GM19455 (cell line): ENCODE data around the gene VWA2.

Experiments
- ATAC-seq: cut with Tn5 transposase; IDR thresholded peaks from one replicate; pipeline ENCODE4 v1.9.1; 2021; ENCODE audit not compliant: unreplicated experiment

VWA2 gene, protein sequence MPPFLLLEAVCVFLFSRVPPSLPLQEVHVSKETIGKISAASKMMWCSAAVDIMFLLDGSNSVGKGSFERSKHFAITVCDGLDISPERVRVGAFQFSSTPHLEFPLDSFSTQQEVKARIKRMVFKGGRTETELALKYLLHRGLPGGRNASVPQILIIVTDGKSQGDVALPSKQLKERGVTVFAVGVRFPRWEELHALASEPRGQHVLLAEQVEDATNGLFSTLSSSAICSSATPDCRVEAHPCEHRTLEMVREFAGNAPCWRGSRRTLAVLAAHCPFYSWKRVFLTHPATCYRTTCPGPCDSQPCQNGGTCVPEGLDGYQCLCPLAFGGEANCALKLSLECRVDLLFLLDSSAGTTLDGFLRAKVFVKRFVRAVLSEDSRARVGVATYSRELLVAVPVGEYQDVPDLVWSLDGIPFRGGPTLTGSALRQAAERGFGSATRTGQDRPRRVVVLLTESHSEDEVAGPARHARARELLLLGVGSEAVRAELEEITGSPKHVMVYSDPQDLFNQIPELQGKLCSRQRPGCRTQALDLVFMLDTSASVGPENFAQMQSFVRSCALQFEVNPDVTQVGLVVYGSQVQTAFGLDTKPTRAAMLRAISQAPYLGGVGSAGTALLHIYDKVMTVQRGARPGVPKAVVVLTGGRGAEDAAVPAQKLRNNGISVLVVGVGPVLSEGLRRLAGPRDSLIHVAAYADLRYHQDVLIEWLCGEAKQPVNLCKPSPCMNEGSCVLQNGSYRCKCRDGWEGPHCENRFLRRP

GRCh38 chr10:114239117-114239993 lies at the start of gene VWA2:
Gene VWA2, plus strand, starts transcription at chr10:114239254. Its CDS starts 9,460 bp downstream, at chr10:114248714.
- ATAC-seq = no peak

DNA sequence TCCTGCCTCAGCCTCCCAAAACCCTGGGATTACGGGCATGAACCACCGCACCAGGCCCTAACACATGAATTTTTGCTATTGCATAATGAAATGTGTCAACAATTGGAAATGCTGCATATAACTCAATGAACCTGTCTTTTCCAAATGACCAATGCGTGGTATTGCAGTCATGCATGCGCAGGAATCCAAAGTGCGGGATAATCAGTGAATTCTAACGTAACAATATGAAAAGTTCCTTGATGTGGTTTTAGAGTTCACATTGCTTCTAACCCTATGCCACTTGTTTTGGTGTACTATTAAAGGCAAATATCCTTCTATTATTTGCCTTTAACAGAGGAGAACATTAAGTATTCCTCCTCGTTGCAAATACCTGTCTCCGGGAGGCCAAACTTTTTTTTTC lies 49.4 kb upstream of the VWA2 start:
- ATAC-seq = no peak

- ATAC-seq = peak; percentile 92
These were observed 44.0 kb upstream of the VWA2 start for GRCh38 chr10:114195079-114195478.

DNA sequence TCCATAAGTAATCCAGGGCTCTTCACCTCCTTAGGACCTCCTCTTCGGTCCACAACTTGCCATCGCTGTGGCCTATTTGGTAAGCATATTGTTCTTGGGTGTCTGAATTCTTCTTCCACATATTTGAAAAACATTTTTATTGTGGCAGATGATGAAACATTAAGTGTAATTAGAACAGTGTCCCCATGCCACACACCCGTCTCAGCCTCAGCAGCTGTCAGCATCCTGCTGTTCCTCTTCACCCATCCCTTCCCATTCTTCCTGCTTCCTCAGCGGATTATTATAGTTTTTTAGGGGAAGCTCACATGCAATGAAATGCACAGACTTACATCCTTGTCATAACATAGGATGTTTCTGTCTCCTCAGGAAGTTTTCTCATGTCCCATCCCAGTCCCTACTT lies 39.8 kb upstream of the VWA2 start:
- ATAC-seq = no peak

- no peak for ATAC-seq
These were observed 36.2 kb upstream of the VWA2 start for GRCh38 chr10:114202812-114203211.

DNA sequence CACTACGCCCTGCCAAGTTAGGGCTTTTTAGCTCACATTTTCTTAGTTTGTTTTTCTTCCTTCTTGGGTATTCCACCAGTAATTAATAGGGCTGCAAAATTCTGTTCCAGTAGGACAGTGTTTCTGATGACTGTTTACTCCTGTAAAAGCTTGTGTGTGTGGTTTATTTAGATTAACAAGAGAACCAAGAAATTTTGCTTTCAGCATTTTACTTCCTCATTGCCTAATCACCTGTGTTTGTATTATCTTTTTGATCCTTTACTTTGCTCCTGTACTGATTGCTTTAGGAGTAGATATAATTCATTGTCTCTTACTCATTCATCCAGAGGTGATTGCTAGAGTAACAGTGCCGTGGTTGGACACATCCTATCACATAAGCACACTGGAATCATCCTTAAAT lies 32.2 kb upstream of the VWA2 start:
- ATAC-seq = no peak

- no peak for ATAC-seq
These were observed 31.7 kb upstream of the VWA2 start for GRCh38 chr10:114207349-114207748.

DNA sequence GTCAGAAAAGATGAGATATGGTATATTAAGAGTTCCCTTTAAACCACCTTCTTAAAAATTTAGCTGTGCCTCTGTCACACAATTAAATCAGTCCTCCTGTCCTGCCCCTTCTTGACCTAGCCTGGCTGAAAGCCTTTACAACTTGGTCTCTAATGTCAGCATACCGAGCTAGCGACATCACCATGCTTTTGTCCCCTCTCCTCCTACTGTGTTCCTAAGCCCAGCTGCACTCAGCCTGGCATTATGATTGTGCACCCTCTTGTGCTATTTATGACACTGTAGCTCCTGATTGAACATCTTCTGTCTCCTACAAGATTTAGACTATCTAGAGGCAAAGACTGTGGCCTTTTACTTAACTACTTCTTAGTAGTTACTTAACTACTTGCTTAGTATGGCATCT lies 30.7 kb upstream of the VWA2 start:
- no peak for ATAC-seq

- ATAC-seq = no peak
These were observed 26.9 kb upstream of the VWA2 start for GRCh38 chr10:114212153-114212552.

GRCh38 chr10:114215033-114215432 lies 24.0 kb upstream of the VWA2 start:
- ATAC-seq = no peak

- ATAC-seq = no peak
These were observed 18.8 kb upstream of the VWA2 start for GRCh38 chr10:114220281-114220680.

DNA sequence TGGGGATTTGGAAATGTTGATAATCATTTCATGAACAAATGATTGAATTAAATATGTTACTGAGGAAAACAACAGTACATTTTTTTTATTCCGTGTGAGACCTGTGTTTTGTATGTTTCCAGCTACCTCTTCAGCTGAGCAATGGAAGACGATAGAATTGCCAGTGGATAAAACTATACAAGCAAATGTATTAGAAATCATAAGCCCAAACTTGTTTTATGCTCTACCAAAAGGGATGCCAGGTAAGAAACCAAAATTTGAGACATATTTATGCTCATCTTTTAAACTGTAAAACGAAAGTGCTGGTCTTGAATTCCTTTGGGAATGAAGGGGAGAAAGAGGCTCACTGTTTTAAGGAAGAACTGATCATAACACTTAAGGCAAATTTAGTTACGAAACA lies 17.8 kb upstream of the VWA2 start:
- ATAC-seq = no peak

GRCh38 chr10:114223066-114223465 lies 16.0 kb upstream of the VWA2 start:
- no peak for ATAC-seq

DNA sequence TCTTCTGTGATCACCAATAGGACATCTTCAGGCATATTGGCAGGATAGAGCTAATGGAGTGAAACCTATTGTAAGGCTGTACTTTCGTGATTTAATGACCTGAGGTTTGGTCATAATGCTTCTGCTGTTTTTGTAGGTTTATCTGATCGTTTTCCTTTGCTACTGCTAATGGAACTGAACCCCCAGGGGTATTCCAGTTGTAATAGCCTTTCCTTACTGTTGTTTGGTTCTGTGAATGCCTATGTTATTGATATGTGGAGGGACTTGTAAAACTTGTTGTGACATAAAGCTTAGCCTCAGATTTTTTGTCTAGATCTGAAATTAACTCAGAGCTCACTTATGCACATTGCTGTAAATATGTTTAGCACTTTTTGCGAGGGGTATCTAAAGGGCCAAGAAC lies 10.9 kb upstream of the VWA2 start:
- ATAC-seq = no peak

DNA sequence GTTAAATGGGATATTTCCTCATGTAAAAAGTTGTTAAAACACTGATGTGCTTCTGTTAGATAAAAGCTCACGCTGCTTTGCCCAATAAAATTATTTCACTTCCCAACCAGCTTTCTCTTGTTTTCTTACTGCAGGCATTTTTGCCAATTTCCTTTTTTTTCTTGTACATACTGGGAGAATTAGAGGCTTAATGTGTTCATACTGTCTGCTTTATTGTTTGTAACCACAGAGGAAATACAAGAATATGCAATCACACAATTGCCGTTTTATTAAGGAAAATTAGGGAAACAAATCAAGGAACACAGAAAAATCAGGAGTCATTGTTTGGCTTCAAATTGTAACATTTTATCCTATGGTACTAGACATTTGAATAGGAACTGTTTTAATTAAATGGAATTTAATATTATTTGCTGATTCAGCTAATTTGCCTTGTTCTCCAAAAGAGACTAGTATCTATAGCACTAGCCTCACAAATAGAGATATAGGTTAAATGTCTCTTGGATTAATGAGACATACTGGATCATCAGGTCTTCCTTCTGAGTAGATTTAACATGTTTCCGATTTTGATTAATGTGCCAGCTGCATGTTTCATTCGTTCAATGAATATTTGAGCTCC lies 6.4 kb upstream of the VWA2 start:
- ATAC-seq = no peak

GRCh38 chr10:114233482-114233881 lies 5.6 kb upstream of the VWA2 start:
- no peak for ATAC-seq

- no peak for ATAC-seq
These were observed 4.9 kb upstream of the VWA2 start for GRCh38 chr10:114234132-114234531.

GRCh38 chr10:114239994-114240345 lies 916 bp downstream of the VWA2 start:
- ATAC-seq = no peak

GRCh38 chr10:114242235-114242634 lies 3.2 kb downstream of the VWA2 start:
- no peak for ATAC-seq

GRCh38 chr10:114243661-114244060 lies 4.6 kb downstream of the VWA2 start:
- no peak for ATAC-seq

- ATAC-seq = no peak
These were observed 5.1 kb downstream of the VWA2 start for GRCh38 chr10:114244126-114244525.
